Measurements from ENCODE around the gene FBN2. TPM values are rescaled to one million over a fixed set of nuclear protein-coding genes. Genes with fewer than 3 reads are reported as not detected.
A peak's percentile ranks its signal among the peaks of the same experiment; 100 is the strongest.

Gene FBN2
- total and polyA plus RNA-seq, 2 donors, result 0.62 to 138 TPM

GRCh38 chr5:128546658-128547281, 8.7 kb upstream of the FBN2 start:
- WGBS, result 71% methylated on average over 5 of the region's 5 CpGs

GRCh38 chr5:128541385-128541784, 3.3 kb upstream of the FBN2 start:
- no peak overlapping the region for H3K4me3 ChIP-seq (ENCODE audit: low read depth, low read length)
- no peaks in the 10 kb centered on the region for H3K36me3 ChIP-seq (ENCODE audit: insufficient read depth)
- no peaks in the 10 kb centered on the region for H3K4me1 ChIP-seq (ENCODE audit: insufficient read depth)
- DNase-seq (ENCODE audit: extremely low spot score), result no peak
- 91% methylated on average over 3 of the region's 3 CpGs for WGBS
- no peak overlapping the region for H3K27ac ChIP-seq (ENCODE audit: low read depth)

More at GRCh38 chr5:128546658-128547281, 8.7 kb upstream of the FBN2 start:
- H3K27ac ChIP-seq (ENCODE audit: low read depth), result no peak overlapping the region
- H3K4me1 ChIP-seq (ENCODE audit: insufficient read depth), result no peaks in the 10 kb centered on the region
- DNase-seq (ENCODE audit: extremely low spot score), result no peak
- no peak overlapping the region for H3K4me3 ChIP-seq (ENCODE audit: low read depth, low read length)
- no peaks in the 10 kb centered on the region for H3K36me3 ChIP-seq (ENCODE audit: insufficient read depth)

GRCh38 chr5:128539038-128539429, 989 bp upstream of the FBN2 start:
- DNase-seq (ENCODE audit: extremely low spot score), result no peak
- no peak overlapping the region for H3K27ac ChIP-seq (ENCODE audit: low read depth)

DNA sequence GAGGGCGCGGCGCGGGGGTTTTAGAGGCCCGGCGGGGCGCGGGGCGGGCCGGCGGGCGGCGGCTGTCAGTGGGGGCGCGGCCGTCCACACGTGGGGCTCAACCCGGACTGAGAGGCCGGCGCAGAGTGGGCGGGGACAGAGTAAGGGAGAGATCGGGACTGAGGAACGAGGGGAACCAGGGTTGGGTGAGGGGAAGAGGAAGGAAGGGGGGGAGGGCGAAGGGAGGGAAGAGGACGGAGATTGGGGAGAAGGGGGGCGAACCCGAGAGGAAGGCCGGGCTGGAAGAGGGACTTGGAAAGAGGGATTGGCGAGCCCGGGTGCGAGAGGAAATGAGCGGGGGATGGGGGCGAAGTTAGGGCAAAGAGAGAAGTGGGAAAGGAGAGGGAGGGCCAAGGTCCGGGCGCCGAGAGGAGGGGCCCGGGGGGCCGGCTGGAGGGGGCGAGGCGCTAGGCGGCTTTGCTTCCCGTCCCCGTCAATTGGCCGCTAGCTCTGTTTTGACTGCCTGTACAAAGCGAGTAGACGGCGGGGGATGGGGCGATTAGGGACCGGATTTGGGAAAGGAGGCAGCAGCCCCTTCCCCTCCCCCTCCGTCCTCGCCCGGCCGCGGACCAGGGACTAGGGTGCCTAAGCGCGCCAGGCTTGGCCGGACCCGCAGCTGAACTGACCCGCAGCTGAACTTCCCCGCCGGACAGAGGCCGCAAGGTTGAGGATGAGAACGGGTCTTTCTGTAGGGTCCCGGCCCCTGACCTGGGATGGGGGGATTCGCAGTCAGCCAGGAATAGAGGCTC, 399 bp upstream of the FBN2 start:
- H3K4me1 ChIP-seq (ENCODE audit: insufficient read depth), result no peaks in the 10 kb centered on the region
- under 1% methylated on average over 65 of the region's 65 CpGs for WGBS
- peak overlapping the region; percentile 62 for H3K4me3 ChIP-seq (ENCODE audit: low read depth, low read length)
- DNase-seq (ENCODE audit: extremely low spot score), result peak; percentile 88
- H3K36me3 ChIP-seq (ENCODE audit: insufficient read depth), result no peaks in the 10 kb centered on the region
- no peak overlapping the region for H3K27ac ChIP-seq (ENCODE audit: low read depth)

More at GRCh38 chr5:128539038-128539429, 989 bp upstream of the FBN2 start:
- no peaks in the 10 kb centered on the region for H3K4me1 ChIP-seq (ENCODE audit: insufficient read depth)
- no peaks in the 10 kb centered on the region for H3K36me3 ChIP-seq (ENCODE audit: insufficient read depth)
- WGBS, result 2% methylated on average over 20 of the region's 20 CpGs
- H3K4me3 ChIP-seq (ENCODE audit: low read depth, low read length), result peak overlapping the region; percentile 62

DNA sequence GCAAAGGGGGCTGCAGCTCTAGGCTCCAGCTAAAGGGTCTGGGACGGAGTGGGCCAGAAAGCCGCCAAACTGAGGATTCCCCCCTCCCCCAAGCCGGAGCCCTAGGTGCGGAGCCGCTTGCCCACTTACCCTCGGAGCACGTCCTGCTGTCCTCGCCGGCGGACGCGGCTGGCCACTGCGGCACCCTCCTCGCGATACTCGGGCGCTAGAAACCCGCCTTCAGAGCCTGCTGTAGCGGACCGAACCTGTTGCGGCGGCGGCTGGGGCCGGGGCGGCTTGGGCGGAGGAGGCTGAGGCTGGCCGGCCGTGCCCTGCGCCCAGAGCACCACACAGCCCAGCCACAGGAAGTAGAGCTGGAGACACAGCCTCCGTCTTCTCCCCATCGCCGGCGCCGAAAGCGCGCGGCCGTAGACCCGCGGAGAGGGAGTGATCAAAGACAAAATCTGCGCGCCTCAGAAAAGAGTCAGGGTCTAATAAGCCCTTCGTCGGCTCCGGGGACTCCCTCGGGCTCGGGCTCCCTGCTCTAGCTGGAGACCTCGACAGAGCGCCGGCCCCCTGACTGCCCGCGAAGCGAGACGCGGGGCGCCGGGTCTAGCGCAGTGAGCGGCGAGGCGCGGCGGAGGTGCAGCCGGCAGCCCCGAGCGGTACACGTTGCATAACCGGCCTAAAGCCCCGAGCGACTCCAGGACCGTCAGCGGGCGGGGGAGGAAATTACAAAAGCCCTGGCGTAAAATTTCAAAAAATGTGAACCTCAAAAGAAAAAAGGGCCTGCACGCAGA, 635 bp downstream of the FBN2 start:
- H3K4me1 ChIP-seq (ENCODE audit: insufficient read depth), result no peaks in the 10 kb centered on the region
- WGBS, result under 1% methylated on average over 75 of the region's 75 CpGs
- peak overlapping the region; percentile 62 for H3K4me3 ChIP-seq (ENCODE audit: low read depth, low read length)
- no peak overlapping the region for H3K27ac ChIP-seq (ENCODE audit: low read depth)
- H3K36me3 ChIP-seq (ENCODE audit: insufficient read depth), result no peaks in the 10 kb centered on the region
- no peak for DNase-seq (ENCODE audit: extremely low spot score)

- 28% methylated on average over 58 of the region's 58 CpGs for WGBS
- peak overlapping the region; percentile 62 for H3K4me3 ChIP-seq (ENCODE audit: low read depth, low read length)
- no peak overlapping the region for H3K27ac ChIP-seq (ENCODE audit: low read depth)
- no peaks in the 10 kb centered on the region for H3K4me1 ChIP-seq (ENCODE audit: insufficient read depth)
- no peak for DNase-seq (ENCODE audit: extremely low spot score)
- H3K36me3 ChIP-seq (ENCODE audit: insufficient read depth), result no peaks in the 10 kb centered on the region
Measured at GRCh38 chr5:128536254-128537220, 1.5 kb downstream of the FBN2 start.

DNA sequence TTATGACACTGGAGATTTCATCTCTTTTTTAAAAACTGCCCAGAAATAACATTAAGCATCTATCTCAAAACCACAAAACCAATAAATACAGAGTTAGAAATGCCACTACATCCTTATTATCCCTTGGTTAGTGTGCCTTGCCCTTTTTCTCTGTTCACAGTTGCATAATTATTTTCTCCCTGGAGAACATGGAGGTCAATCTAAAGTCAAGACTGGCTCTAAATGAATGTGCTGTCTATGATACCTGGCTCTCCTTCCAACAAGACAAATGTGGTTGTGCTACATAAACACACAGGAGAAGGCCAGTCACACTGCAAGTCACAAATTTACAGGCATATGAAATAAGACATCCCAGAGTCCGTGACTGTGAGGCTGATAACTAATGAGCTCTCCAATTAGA, 2.8 kb downstream of the FBN2 start:
- Histone ChIP-seq H3K4me3 (ENCODE audit: low read depth, low read length) (no peak overlapping the region), H3K36me3 (ENCODE audit: insufficient read depth) (no peaks in the 10 kb centered on the region), H3K27ac (ENCODE audit: low read depth) (no peak overlapping the region), H3K4me1 (ENCODE audit: insufficient read depth) (no peaks in the 10 kb centered on the region)
- 92% methylated on average over 1 of the region's 1 CpG for WGBS
- no peak for DNase-seq (ENCODE audit: extremely low spot score)

- no peak for DNase-seq (ENCODE audit: extremely low spot score)
- WGBS, result 71% methylated on average over 6 of the region's 6 CpGs
- Histone ChIP-seq H3K27ac (ENCODE audit: low read depth) (no peak overlapping the region), H3K4me1 (ENCODE audit: insufficient read depth) (no peaks in the 10 kb centered on the region), H3K36me3 (ENCODE audit: insufficient read depth) (no peaks in the 10 kb centered on the region), H3K4me3 (ENCODE audit: low read depth, low read length) (no peak overlapping the region)
Measured at GRCh38 chr5:128534726-128535125, 3.3 kb downstream of the FBN2 start.

DNA sequence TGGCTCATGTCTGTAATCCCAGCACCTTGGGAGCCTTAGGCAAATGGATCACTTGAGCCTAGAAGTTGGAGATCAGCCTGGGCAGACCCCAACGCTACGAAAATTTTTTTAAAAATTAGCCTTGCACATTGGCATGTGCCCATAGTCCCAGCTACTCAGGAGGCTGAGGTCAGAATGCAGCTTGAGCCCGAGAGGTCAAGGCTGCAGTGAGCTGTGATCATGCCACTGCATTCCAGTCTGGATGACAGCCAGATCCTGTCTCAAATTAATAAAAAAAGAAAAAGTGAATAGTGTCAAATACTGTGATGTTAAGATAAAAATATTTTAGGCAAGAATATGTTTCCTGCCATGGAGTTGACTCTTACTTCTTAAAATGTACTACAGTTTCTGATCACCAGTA, 5.3 kb downstream of the FBN2 start:
- Histone ChIP-seq H3K36me3 (ENCODE audit: insufficient read depth) (no peaks in the 10 kb centered on the region), H3K27ac (ENCODE audit: low read depth) (no peak overlapping the region), H3K4me1 (ENCODE audit: insufficient read depth) (no peaks in the 10 kb centered on the region), H3K4me3 (ENCODE audit: low read depth, low read length) (no peak overlapping the region)
- no peak for DNase-seq (ENCODE audit: extremely low spot score)
- WGBS, result 79% methylated on average over 3 of the region's 3 CpGs

GRCh38 chr5:128532127-128532526, 5.9 kb downstream of the FBN2 start:
- Histone ChIP-seq H3K4me3 (ENCODE audit: low read depth, low read length) (no peak overlapping the region), H3K36me3 (ENCODE audit: insufficient read depth) (no peaks in the 10 kb centered on the region), H3K4me1 (ENCODE audit: insufficient read depth) (no peaks in the 10 kb centered on the region), H3K27ac (ENCODE audit: low read depth) (no peak overlapping the region)
- WGBS, result 57% methylated on average over 3 of the region's 3 CpGs
- DNase-seq (ENCODE audit: extremely low spot score), result no peak

DNA sequence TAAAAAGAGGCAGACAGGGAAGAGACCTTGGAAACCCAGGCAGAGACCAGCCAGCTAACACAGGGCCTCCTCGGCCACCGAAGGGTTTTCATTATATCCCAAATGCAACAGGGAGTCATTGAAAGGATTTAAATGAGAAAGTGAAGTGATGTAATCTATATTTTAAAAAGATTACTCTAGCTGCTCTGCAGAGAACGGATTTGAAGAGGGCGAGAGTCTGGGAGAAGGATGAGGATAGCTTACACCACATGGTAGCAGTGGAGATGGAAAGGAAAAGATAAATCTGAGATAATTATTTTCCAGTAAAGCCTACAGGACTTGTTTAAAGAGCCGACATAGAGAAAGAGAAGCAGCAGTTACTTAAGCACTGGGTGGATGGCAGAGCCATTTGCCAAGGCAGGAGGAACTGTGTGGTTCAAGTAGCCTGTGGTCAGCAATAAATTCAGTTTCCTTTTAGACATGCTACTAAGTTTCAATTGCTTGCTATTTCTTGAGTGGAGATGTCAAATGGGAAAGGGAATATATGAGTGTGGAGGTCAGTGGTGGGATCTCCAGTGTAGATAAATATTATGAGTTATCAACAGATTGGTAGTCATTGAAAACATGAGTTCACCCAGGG, 9.3 kb downstream of the FBN2 start:
- no peaks in the 10 kb centered on the region for H3K4me1 ChIP-seq (ENCODE audit: insufficient read depth)
- H3K4me3 ChIP-seq (ENCODE audit: low read depth, low read length), result no peak overlapping the region
- no peak for DNase-seq (ENCODE audit: extremely low spot score)
- H3K36me3 ChIP-seq (ENCODE audit: insufficient read depth), result no peaks in the 10 kb centered on the region
- H3K27ac ChIP-seq (ENCODE audit: low read depth), result no peak overlapping the region
- WGBS, result 84% methylated on average over 5 of the region's 5 CpGs

- WGBS, result 42% methylated on average over 2 of the region's 2 CpGs
- no peak for DNase-seq (ENCODE audit: extremely low spot score)
- Histone ChIP-seq H3K4me3 (ENCODE audit: low read depth, low read length) (no peak overlapping the region), H3K27ac (ENCODE audit: low read depth) (no peak overlapping the region), H3K36me3 (ENCODE audit: insufficient read depth) (no peaks in the 10 kb centered on the region), H3K4me1 (ENCODE audit: insufficient read depth) (no peaks in the 10 kb centered on the region)
Measured at GRCh38 chr5:128528126-128528525, 9.9 kb downstream of the FBN2 start.

DNA sequence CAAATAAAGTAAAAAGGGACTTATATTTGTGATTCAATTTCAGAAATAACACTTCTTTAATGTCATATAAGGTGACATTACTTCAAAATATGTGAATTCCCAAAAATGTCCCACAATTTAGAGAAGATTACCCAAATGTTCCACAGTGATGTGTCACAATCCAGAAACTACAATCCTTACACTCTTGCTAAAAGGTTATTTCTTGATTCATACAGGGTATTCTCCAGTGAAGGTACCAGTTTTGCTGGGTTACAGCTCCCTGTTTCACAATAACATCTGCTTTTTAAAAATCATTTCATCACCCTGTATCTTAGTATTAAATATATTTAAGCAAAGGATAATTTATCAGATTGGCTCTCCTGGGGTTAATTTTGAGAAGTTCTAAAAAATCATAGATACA, 11.0 kb downstream of the FBN2 start:
- H3K4me3 ChIP-seq (ENCODE audit: low read depth, low read length), result no peak overlapping the region
- no peak overlapping the region for H3K27ac ChIP-seq (ENCODE audit: low read depth)

More for the DNA sequence above, 11.0 kb downstream of the FBN2 start:
- Histone ChIP-seq H3K36me3 (ENCODE audit: insufficient read depth) (peaks cover 1% of the 10 kb centered on the region), H3K4me1 (ENCODE audit: insufficient read depth) (no peaks in the 10 kb centered on the region)
- no peak for DNase-seq (ENCODE audit: extremely low spot score)
